AG20443 (cell line): ENCODE data around the gene SMOC1.
"Not testable (repeated sequence)": the region's sequence is repeated elsewhere in the genome, so short reads cannot be mapped to it uniquely, and the experiment has no call there.

Experiments
- DNase-seq: peaks from one replicate; pipeline ENCODE4 v3.0.0; 2012; ENCODE audit warnings: low spot score, mixed read lengths

The SMOC1 gene

GRCh38 chr14:69901113-69901951 is 22.1 kb downstream of the SMOC1 start:
- no peak for DNase-seq

- not testable (repeated sequence) for DNase-seq
Observed at GRCh38 chr14:69903046-69903445, 23.8 kb downstream of the SMOC1 start.

GRCh38 chr14:69904246-69904645 is 25.0 kb downstream of the SMOC1 start:
- DNase-seq = no peak

DNA sequence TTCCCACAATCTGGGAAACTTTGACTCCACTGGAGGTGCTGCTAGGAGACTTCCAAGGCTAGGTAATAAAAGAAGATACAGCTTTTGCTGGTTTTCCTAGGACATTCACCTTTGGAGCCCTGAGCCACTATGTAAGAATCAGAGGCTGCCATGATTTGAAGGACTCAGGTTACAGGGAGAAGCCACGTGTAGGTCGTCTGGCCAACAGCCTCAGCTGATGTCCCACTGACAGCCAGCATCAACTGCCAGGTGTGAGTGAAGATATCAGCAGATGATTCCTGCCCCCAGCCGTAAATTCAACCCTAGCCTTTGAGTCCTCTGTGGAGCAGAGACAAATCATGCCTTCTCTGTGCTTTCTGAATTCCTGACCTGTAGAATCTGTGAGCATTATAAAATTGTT is 27.0 kb downstream of the SMOC1 start:
- DNase-seq = no peak

DNA sequence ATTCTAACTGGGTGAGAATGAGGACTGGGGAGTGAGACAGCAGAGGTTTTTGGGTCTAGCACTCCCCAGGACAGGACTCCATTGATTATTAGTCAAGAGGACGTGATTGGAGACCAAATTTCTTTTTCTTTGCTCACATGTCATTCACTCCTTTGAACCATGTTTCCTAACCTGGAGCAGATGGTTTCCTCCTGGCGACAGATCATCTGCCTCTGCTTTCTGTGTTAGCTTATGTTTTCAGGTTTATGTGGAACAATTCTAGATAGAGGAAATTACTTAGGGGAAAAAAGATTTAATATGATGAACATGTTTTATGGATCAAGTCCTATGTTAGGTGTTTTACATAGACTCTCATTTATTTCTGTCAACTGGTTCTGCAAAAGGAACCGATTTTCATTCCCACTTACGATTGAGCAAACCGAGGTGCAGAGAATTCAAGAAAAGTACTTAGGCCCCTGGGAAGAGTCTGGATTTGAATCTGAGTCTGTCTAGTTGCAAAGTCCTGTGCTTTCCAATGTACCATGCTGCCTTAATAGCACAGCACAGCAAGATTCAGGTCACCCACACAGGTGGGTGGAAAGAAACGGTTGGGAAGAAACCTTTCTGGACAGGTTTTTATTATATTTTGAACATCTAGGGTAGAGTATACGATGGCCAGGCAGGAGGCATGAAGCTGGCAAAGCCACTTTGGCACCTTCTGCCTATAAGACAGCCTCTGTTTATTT is 30.8 kb downstream of the SMOC1 start:
- no peak for DNase-seq

GRCh38 chr14:69910871-69911270 is 31.7 kb downstream of the SMOC1 start:
- DNase-seq = no peak

DNA sequence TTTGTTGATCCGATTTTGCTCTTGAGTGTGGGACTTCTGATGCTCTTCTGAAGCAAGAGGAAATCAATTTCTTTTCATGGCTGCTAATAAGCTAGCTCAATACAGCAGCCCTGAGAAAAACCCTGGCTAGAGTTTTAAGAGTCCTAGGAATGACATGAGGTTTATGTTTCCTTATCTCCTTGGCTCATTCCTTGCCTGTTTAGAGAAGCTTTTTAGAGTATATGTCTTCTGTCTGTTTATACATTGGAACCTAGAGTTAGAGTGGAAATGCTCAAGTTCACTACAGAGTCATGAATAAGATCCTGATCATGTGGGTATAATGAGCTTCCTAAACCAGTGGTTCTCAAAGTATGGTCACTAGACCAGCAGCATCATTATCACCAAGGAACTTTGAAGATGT is 34.5 kb downstream of the SMOC1 start:
- no peak for DNase-seq

- no peak for DNase-seq
Observed at GRCh38 chr14:69916396-69916795, 37.2 kb downstream of the SMOC1 start.

DNA sequence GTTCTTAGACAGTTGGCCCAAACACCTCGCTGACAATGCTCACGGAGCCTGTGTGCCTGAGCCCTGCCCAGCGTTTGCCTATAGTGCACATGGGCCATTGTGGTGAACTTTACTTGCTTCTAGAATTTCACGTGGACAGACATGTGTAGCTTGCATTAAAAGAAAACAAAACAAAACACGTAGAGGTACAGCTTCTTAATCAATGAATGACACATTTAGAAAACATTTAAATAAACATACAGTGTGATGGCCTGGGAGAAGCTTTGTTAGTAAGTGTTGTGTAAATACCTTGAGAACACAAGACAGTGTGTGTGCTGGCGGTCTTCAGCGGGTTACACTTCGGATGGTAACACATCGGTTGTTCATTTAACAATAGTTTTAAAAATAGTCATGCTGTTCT is 38.1 kb downstream of the SMOC1 start:
- no peak for DNase-seq

GRCh38 chr14:69919815-69920214 is 40.6 kb downstream of the SMOC1 start:
- DNase-seq = no peak

DNA sequence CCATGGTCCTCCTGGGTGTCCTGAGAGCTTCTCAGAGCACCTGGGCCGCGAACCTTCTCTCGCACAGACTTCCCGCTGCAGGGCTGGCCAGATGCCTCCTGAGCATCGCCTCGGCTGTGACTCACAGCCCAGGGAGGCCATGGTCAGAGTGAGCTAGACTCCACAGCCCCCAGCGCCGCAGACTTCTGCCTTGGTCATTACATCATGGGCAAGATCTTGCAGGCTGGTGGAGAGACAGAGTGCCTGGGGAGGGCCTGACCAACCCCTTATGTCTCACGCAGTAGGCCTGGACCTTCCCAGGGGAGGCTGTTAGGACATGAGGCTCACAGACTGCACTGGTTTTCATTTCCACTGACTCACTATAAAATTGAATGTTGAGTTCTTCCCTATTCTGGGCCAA is 41.8 kb downstream of the SMOC1 start:
- peak; percentile 43 for DNase-seq

DNA sequence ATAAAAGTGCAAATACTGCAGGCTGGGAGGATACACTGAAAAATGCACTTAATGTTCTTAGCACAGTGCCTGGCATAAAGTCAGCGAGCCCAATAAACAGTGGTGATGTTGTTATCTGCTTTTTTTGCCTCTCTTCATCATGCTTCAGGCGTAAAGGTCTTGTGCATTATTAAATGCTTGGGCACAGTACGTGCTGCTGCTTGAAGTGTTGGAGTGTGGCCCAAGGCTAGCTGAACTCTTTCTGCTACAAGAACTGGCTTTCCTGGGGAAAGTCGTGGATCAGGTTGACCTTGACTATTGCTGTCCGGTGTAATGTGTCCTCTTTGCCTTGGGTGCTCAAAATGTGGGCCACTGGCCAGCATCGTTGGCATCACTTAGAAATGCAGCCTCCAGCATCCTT is 43.0 kb downstream of the SMOC1 start:
- DNase-seq = no peak

GRCh38 chr14:69924201-69924600 is 45.0 kb downstream of the SMOC1 start:
- DNase-seq = no peak

GRCh38 chr14:69928111-69928523 is 48.9 kb downstream of the SMOC1 start:
- no peak for DNase-seq

- DNase-seq = no peak
Observed at GRCh38 chr14:69930780-69931379, 51.7 kb downstream of the SMOC1 start.

DNA sequence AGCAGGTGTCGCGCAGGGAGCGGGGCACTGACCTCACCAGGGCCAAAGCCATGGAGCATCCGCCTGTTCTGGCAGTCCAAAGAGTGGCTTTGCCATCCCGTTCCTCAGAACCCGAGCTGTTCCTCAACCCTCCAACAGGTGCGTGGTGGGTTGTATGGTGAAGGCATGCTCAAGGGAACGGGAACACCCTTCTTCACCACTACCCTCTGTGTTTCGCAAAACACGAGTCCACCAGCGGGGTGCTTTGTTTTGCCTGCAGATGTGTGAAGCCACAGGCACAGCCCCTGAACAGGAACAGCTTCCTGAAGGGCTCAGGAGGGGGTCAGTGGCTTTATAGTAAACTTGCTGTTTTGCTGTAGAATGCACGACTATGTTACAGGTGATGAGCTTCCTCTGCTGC is 52.7 kb downstream of the SMOC1 start:
- DNase-seq = no peak

- DNase-seq = no peak
Observed at GRCh38 chr14:69932391-69932790, 53.2 kb downstream of the SMOC1 start.

GRCh38 chr14:69933623-69934275 is 54.5 kb downstream of the SMOC1 start:
- no peak for DNase-seq

DNA sequence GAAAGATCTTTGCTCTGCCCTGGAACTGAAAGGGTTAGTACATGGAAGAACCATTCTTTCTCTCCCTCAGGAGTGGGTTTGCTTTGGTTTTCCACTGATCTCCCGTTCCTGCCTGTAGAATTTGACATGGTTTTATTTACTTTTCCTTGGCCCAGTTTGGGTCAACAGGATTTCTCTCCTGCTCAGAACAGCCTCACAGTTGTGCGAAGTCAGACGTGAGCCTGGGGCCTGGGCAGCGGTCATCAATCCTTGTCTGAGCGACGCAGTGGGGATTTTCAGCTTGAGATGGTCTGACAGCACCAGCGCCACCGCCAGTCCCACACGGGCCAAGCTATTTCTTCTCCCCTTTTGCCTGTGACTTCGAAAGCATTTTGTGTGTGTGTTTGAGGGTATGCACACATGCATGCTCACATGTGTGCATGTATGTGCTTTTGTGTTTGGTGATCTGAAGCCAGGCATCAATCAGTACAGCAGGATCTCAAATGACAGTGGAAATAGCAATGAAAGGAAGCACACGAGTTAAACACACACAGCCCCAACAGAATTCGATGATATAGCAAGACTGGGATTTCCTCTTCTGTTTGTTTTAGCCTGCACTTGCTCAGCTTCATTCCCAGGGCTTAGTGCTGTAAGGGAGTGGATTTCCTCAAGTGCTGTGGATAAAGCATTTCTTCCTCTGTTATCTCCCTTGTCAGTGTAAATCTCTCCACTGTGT is 58.3 kb downstream of the SMOC1 start:
- no peak for DNase-seq

- no peak for DNase-seq
Observed at GRCh38 chr14:69938751-69939150, 59.5 kb downstream of the SMOC1 start.

GRCh38 chr14:69941768-69942742 is 62.8 kb downstream of the SMOC1 start:
- no peak for DNase-seq
